Ascending aorta (tissue), 2 donors: ENCODE results near the gene ASB15. TPM values are rescaled to one million over a fixed set of nuclear protein-coding genes. Genes with fewer than 3 reads are reported as not detected.

Experiments used
- DNase-seq, 2 donors: peaks; one replicate each; pipeline ENCODE4 v3.0.0-alpha.2; 2019; ENCODE audit warnings: low spot score in 2 of 2
- H3K27ac ChIP-seq, 2 donors: fragments of 200-600 bp; sonication (generic); one replicate each; pipeline ENCODE4 v1.5.1; 2016 to 2017; ENCODE audit warnings: mild to moderate bottlenecking in 1 of 2
- H3K27me3 ChIP-seq: fragments of 200-600 bp; sonication (generic); one replicate; pipeline ENCODE4 v1.5.1; 2017
- H3K36me3 ChIP-seq, 2 donors: fragments of 200-600 bp; sonication (generic); one replicate each; pipeline ENCODE4 v1.5.1; 2016
- H3K4me1 ChIP-seq, 2 donors: fragments of 200-600 bp; sonication (generic); one replicate each; pipeline ENCODE4 v1.5.1; 2016 to 2017; ENCODE audit warnings: mild to moderate bottlenecking in 1 of 2
- H3K4me3 ChIP-seq, 2 donors: fragments of 200-600 bp; sonication (generic); one replicate each; pipeline ENCODE4 v1.5.1; 2016 to 2017; ENCODE audit warnings: mild to moderate bottlenecking in 1 of 2
- H3K9me3 ChIP-seq, 2 donors: fragments of 200-600 bp; sonication (generic); one replicate each; pipeline ENCODE4 v1.5.1; 2016
- CTCF ChIP-seq, 3 experiments: fragments of 200-600 bp in 2 of 3; fragments of 450-650 bp in 1 of 3; sonication (generic) in 2 of 3; IDR thresholded peaks; one replicate each; pipeline ENCODE4 v1.5.1; 2016 to 2019; ENCODE audit warnings: antibody characterized with exemption in 3 of 3, mild to moderate bottlenecking in 1 of 3, moderate library complexity in 1 of 3
- intact Hi-C: fragments of 100-400 bp; cut with DNase I; formaldehyde crosslinking; loops from one replicate; pipeline ENCODE4 v1.15.1; 2023
- total RNA-seq: library from RNA; depleted of rRNA; stranded (reverse); fragments of >200 nt; gene quantifications from one replicate; pipeline ENCODE4 v1.1.0, GENCODE V29; 2016

Gene ASB15
- total RNA-seq, 1 donor from 2014 or later: not detected

GRCh38 chr7:123599766-123600165, 1.9 kb upstream of the ASB15 start:
- H3K4me3 ChIP-seq: no peak overlapping the region
- intact Hi-C loops: no loop called here
- no peaks in the 10 kb centered on the region for H3K36me3 ChIP-seq
- no peaks in the 10 kb centered on the region for H3K27me3 ChIP-seq
- DNase-seq: no peak
- H3K9me3 ChIP-seq: no peaks in the 10 kb centered on the region
- no peaks in the 10 kb centered on the region for H3K4me1 ChIP-seq
- TF ChIP-seq CTCF (IDR thresholded peaks at IDR 0.05): no peak
- H3K27ac ChIP-seq: no peak overlapping the region

- intact Hi-C loops: no loop called here
- no peaks in the 10 kb centered on the region for H3K36me3 ChIP-seq
- no peak overlapping the region for H3K27ac ChIP-seq
- H3K9me3 ChIP-seq: no peaks in the 10 kb centered on the region
- no peak for TF ChIP-seq CTCF (IDR thresholded peaks at IDR 0.05)
- no peak for DNase-seq
- no peaks in the 10 kb centered on the region for H3K4me1 ChIP-seq
- H3K27me3 ChIP-seq: no peaks in the 10 kb centered on the region
- H3K4me3 ChIP-seq: no peak overlapping the region
Observed at GRCh38 chr7:123600876-123601275, 745 bp upstream of the ASB15 start.

- TF ChIP-seq CTCF (IDR thresholded peaks at IDR 0.05): no peak
- DNase-seq: no peak
- intact Hi-C loops: no loop called here
- Histone ChIP-seq H3K27me3 (no peaks in the 10 kb centered on the region), H3K9me3 (no peaks in the 10 kb centered on the region), H3K27ac (no peak overlapping the region), H3K4me3 (no peak overlapping the region), H3K36me3 (no peaks in the 10 kb centered on the region), H3K4me1 (no peaks in the 10 kb centered on the region)
Observed at GRCh38 chr7:123602648-123603047, 1.0 kb downstream of the ASB15 start.

- intact Hi-C loops: no loop called here
- no peak for TF ChIP-seq CTCF (IDR thresholded peaks at IDR 0.05)
- H3K36me3 ChIP-seq: no peaks in the 10 kb centered on the region
- H3K4me3 ChIP-seq: no peak overlapping the region
- DNase-seq: no peak
- no peaks in the 10 kb centered on the region for H3K27me3 ChIP-seq
- no peaks in the 10 kb centered on the region for H3K9me3 ChIP-seq
- no peak overlapping the region for H3K27ac ChIP-seq
- no peaks in the 10 kb centered on the region for H3K4me1 ChIP-seq
Observed at GRCh38 chr7:123604739-123605138, 3.1 kb downstream of the ASB15 start.

GRCh38 chr7:123607423-123607975, 5.9 kb downstream of the ASB15 start:
- Histone ChIP-seq H3K27me3 (no peaks in the 10 kb centered on the region), H3K4me1 (no peaks in the 10 kb centered on the region), H3K9me3 (no peaks in the 10 kb centered on the region), H3K36me3 (no peaks in the 10 kb centered on the region), H3K27ac (no peak overlapping the region), H3K4me3 (no peak overlapping the region)
- DNase-seq: no peak
- TF ChIP-seq CTCF (IDR thresholded peaks at IDR 0.05): no peak
- intact Hi-C loops: no loop called here
